DMS153 treated with DMSO at 0.1 percent for 48 hours (cell line): ENCODE results near the gene ERN1.
A peak's percentile ranks its signal among the peaks of the same experiment; 100 is the strongest.
"Not testable (repeated sequence)": the region's sequence is repeated elsewhere in the genome, so short reads cannot be mapped to it uniquely, and the experiment has no call there.

Source experiments
- DNase-seq: peaks from one replicate; lab custom pipeline; 2025; ENCODE audit not compliant: unreplicated experiment; lab: John Stamatoyannopoulos, UW

ERN1 gene

GRCh38 chr17:64129765-64130558, at the start of gene ERN1:
Gene ERN1 (minus strand): TSS chr17:64130144. CDS start chr17:64130029, 115 bp downstream.
- DNase-seq: peak; percentile 77

DNA sequence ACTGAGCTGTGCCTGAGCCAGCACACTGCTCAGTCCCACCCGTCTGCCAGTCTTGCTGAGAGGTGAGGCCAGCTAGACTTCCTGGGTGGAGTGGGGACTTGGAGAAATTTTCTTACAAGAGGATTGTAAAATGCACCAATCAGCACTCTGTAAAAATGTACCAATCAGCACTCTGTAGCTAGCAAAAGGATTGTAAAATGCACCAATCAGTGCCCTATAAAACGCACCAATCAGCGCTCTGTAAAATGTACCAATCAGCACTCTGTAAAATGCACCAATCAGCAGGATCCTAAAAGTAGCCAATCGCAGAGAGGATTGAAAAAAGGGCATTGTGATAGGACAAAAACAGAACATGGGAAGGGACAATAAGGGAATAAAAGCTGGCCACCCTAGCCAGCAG, 49.1 kb upstream of the ERN1 start:
- not testable (repeated sequence) for DNase-seq

DNA sequence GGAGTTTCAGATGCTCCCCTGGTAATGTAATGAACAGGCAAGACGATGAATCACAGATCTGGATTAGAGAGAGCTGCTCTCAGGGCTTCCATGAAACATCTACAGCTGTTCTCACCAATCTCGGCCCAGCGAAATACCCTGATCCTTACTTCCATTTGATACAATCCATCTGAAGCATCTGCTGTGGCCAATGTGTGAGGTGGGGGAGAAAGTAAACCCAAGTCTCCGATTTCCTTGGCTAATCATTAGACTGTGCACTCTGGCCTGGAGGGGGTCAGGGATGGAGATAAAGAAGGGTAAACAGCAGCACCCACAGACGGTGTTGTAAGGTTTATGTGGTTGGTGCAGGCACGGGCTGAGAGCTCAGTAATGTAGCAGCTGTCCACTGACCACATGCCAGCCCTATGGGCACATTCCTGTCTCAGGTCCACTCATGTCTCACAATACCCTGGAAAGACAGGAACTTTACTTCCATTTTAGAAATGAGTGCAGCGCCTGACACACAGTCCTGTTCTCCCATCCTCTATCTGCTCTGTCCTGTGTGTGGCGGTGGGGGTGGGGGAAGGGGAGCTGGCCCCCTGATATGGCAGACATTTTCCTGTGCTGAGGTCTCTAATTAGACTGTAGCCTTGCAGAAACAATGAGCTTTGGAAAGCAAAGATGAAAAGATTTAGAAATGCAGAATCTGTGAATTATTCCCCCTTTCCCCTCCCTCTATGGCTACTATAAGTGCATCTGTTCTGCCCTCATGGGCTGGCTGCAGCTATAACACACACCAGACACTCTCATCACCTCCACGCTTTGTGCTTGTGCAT, 48.3 kb upstream of the ERN1 start:
- no peak for DNase-seq

- DNase-seq: no peak
These were observed 47.5 kb upstream of the ERN1 start for GRCh38 chr17:64177311-64178010.

DNA sequence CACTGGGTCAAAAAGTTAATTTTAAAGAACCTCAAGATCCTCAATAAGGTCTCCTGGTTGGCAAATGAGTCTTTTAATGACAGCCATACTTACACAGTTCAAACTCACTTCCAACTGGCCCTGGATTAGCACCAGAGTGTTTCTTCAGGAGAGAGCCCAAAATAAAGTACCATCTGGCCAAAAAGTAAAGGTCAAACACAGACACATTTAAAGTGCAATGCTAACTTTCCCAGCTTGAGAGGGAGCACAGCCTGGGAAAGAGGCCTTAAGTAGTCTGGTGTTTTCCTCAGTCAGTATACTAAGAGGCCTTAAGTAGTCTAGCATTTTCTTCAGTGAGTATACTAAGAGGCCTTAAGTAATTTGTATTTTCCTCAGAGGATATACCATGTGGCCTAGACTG, 46.6 kb upstream of the ERN1 start:
- DNase-seq: no peak

DNA sequence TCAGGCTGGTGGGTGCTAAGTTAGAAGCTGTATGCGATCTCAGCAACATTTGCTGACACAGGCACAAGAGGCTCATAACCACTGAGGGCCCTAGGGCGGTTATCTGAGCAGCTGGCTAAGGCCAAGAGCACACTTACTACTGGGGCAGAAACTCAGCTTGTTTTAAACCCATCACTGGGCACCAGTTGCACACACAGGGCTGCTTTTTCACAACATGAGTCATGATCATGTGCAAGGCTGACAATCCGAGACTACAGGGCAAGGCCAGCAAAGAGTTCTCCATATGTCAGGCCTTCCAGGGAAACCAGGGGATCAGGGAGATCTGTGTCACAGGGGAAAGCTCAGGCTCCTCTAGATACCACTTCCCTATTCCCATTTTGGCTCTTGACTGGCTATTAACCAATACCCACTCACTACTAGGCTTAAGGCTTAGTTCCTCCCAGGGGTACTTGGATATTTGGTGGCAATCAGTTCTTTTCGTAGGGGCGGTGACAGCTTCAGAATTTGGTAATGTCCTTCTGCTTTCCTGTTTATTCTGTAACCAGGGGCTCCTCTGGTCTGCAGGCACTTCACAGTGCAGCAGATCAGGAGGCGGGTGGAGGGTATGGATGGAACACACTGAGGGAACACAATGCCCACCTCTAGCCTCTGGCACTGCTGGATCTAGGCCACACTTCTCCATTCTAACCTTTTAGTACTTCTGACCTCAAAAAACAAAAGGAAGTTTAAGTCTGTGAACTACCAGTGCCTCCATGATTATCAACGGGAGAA, 44.9 kb upstream of the ERN1 start:
- no peak for DNase-seq

DNA sequence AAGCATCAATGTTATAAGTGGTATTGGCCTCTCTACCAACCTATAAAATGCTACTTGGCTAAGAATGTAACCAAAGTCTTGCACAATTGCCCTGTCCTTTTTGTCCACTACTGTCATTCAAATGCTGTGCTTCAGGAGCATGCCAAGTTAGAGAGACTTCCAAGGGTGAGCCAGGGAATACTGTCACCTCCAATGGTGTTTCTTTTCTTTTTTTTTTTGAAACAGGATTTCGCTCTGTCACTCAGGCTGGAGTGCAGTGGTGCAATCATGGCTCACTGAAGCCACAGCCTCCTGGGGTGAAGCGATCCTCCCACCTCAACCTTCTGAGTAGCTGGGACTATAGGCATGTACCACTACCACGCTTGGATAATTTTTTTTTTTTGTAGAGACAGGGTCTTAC, 43.7 kb upstream of the ERN1 start:
- DNase-seq: no peak

- DNase-seq: no peak
These were observed 42.6 kb upstream of the ERN1 start for GRCh38 chr17:64172510-64172909.

DNA sequence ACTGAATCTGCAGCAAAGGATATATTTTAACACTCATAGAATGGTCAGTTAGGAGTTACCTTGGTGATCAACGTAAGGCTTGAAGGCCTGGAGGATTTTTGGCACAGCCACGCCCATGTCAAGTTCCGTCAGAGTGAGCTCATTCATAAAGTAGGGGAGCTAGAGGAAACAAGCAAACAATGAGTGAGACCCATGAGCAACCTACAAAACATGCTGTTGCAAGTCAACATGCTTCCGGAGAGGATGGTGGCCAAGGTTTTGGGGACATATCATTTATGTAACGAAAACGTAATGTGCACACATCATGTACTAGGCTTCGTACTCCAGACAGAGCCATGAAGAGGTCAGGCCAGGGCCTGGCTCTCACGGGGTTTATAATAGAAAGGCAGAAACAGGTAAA, 41.1 kb upstream of the ERN1 start:
- DNase-seq: no peak

DNA sequence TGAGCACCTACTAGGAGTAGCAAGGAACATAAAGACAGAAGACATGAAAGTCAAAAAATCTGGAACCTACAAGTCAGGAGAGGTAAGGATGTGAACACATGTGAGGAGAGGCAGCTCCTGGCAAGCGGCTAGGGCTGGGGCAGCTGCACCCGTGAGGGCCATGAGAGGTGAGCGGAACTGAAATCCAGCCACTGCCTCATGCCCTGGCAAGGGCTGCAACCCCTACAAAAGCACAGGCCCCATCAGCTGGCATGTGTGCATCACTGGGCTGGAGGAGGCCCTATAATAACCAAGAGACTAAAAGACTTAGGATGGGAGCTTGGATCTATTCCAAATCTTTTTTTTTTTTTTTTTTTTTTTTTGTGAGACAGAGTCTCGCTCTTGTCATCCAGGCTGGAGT, 40.3 kb upstream of the ERN1 start:
- DNase-seq: no peak

DNA sequence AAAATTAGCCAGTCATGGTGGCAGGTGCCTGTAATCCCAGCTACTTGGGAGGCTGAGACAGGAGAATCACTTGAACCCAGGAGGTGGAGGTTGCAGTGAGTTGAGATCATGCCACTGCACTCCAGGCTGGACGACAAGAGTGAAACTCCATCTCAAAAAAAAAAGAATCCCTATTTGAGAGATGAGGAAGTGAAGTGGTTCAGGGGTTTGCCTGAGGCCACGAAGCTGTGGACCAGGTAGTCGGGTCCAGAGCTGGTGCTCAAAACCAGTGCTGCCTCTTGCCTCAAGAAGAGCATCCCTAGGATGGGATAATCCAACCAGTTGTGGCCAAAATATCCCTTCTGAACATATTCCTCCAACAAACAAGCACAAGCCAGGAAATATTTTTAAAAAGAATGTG, 37.7 kb upstream of the ERN1 start:
- not testable (repeated sequence) for DNase-seq

DNA sequence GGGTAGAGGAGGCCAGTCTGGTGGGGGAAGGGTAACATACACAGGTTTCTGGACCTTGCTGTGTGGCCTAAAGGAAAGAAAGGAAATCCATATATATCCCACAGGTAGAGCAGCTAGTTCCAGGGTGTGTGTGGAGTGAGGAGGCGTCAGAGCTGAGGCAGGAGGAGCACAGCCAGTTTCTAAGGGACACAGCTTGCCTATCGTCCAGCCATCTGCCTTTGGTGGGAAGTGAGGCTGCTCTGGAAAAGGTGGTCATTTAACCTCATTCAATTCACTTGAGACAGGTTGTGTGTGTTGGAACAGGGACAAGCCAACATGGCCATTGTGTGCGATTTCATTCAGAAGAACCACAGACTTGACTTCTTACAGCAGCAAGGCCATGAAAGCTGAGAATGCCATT, 36.9 kb upstream of the ERN1 start:
- no peak for DNase-seq

- DNase-seq: no peak
These were observed 35.4 kb upstream of the ERN1 start for GRCh38 chr17:64165347-64165746.

DNA sequence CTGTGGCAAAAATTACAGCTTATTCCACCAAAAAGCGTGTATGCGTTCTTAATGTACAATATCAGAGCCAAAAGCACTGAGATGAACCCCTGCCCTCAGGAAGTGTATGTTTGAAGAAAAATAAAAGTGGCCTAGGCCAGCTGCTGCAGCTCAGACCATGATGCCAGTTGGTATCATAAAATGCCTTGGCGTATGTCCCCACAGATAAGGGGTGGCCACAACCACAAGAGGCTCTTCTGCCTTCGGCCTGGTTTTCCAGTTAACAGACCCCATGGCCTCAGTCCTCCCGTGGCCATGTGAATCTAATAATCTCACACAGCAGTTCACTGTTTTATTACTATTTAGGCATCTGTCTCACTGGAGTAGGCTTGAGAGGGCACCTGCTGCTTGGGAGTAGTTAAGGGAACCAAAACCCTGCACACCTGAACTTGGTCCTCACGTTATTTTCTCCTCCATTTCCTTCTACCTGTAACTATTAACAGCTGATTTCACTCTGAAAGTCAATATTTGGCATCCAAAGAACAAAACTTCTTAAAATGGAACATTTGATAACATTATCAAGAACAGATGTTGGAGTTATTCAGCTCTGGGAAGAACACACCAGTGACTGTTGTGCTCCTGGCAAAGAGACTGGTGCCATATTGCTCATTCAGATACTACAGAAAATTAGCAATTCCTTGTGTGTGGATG, 34.8 kb upstream of the ERN1 start:
- DNase-seq: no peak

- DNase-seq: no peak
These were observed 33.5 kb upstream of the ERN1 start for GRCh38 chr17:64163468-64163867.

DNA sequence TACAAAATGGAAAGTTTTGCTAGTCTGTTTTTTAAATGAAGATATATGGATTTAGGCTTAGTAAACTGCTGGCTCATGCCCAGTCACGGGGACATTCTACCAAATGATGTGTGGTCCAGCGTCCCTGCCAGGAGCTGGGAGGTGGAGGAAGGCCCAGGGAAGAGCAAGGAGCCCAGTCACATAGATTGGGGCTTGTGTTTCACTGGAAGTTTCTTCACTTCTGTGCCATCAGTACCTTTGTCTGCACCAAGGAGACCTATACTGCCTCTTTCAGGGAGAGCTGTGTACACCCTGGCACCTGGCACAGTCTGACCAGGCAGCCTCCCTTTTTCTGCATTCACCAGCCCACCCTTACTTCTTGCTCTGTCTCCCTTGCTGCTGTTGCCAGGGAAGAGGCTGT, 32.6 kb upstream of the ERN1 start:
- no peak for DNase-seq

- no peak for DNase-seq
These were observed 31.6 kb upstream of the ERN1 start for GRCh38 chr17:64161380-64162176.

- DNase-seq: no peak
These were observed 30.4 kb upstream of the ERN1 start for GRCh38 chr17:64160378-64160777.

DNA sequence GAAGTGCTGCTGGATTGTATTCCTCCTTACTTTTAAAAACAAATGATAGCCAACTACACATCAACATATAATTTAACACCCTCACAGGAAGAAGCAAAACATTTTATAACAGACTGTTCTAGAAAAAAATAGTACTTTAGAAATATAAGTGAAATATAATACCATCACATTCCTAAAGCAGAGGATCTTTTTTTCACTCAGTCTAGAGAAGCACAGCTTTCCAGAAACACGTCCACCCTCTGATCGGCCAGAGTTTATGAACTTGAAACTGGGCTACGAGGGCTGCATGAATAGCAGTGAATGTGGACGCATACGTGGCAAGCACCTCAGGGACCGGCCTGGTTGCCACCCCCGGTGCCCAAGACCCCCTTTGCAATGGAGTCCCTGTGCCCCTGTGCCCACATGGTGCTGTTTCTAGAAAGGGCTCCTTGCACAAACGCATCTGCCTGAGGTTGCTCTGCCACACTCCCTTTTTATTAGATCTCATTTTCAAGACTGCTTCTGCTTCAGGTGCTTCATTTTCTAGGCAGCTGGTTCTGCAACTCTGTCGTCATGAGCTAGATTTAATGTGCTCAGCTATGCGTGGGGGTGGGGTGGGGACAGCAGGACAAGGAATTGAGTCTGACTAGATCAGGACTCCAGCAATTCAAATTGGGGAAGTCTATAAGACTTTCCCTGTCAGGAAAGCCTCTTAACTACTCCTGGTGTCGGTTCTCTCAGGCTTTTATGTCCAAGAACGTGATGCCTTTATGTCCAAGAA, 29.1 kb upstream of the ERN1 start:
- DNase-seq: no peak
